Kidney (tissue), 14 donors: ENCODE measurements around the gene CILP2. TPM values are rescaled to one million over a fixed set of nuclear protein-coding genes. Genes with fewer than 3 reads are reported as not detected.

Experiments used
- DNase-seq, 5 donors: peaks; one replicate each; pipeline ENCODE4 v3.0.0-alpha.2; 2013 to 2020
- FAIRE-seq: peaks from 2 replicates; lab custom pipeline; 2012; peaks lifted over from hg19 to GRCh38; lab: Jason Lieb, UNC
- H3K27ac ChIP-seq, 2 donors: one replicate each; pipeline ENCODE4 v1.7.0; 2013; ENCODE audit warnings: low read depth in 2 of 2, low read length in 2 of 2, inconsistent platforms in 1 of 2
- H3K27me3 ChIP-seq: one replicate; pipeline ENCODE4 v1.7.1; 2013; ENCODE audit warnings: low read length, inconsistent platforms; ENCODE audit not compliant: control insufficient read depth, insufficient read depth
- H3K36me3 ChIP-seq, 3 donors: one replicate each; pipeline versions ENCODE4 v1.7.0 to v1.7.1; 2013; ENCODE audit warnings: low read length in 3 of 3, control low read depth in 1 of 3, inconsistent platforms in 1 of 3; ENCODE audit not compliant: insufficient read depth in 3 of 3, control insufficient read depth in 2 of 3
- H3K4me1 ChIP-seq, 3 donors: one replicate each; pipeline versions ENCODE4 v1.7.0 to v1.7.1; 2013; ENCODE audit warnings: low read length in 3 of 3, inconsistent platforms in 1 of 3, low read depth in 1 of 3; ENCODE audit not compliant: control insufficient read depth in 2 of 3, insufficient read depth in 2 of 3
- H3K4me3 ChIP-seq, 3 donors: one replicate each; pipeline versions ENCODE4 v1.7.0 to v1.8.1; 2013; ENCODE audit warnings: low read length in 3 of 3, control low read depth in 1 of 3, inconsistent platforms in 1 of 3
- H3K9ac ChIP-seq, 3 donors: one replicate each; pipeline versions ENCODE4 v1.7.0 to v1.7.1; 2013; ENCODE audit warnings: low read length in 3 of 3, control low read depth in 1 of 3, inconsistent platforms in 1 of 3
- H3K9me3 ChIP-seq, 3 donors: one replicate each; pipeline versions ENCODE4 v1.7.0 to v1.7.1; 2013; ENCODE audit warnings: low read length in 3 of 3, control low read depth in 1 of 3, inconsistent platforms in 1 of 3; ENCODE audit not compliant: control insufficient read depth in 2 of 3, insufficient read depth in 1 of 3
- intact Hi-C: fragments of 100-400 bp; cut with DNase I; formaldehyde crosslinking; loops from one replicate; pipeline ENCODE4 v1.11.1; 2022
- polyA plus RNA-seq: library from polyadenylated mRNA; stranded (reverse); fragments of 350-450 nt; fragmentation: Illumina TruSeq; extraction: RNeasy Lipid Tissue Mini Kit (QIAGEN cat#74804); gene quantifications from one replicate; pipeline ENCODE4 v1.2.3, GENCODE V29; 2014; ENCODE audit warnings: low read depth, low replicate concordance; ENCODE audit not compliant: insufficient read depth
- total RNA-seq: library from RNA; stranded (reverse); fragmentation: NEBNext Ultra II Directional; extraction: Animal tissue kit (Norgen Biotek cat#: 25700); gene quantifications from one replicate; pipeline ENCODE4 v1.2.1, GENCODE V29; 2021
- TF ChIP-seq, protein P1 (sequence below): IDR thresholded peaks from 3 replicates; pipeline ENCODE4 v1.5.1; 2012; ENCODE audit warnings: mild to moderate bottlenecking, moderate library complexity, borderline replicate concordance; ENCODE audit not compliant: insufficient read depth; ENCODE audit errors: extremely low read depth
- donor health status: control.
- donor health status: control.
- donor health status: control.
- donor health status: control.
- donor health status: control.
- donor health status: DM: yes; HTN: yes; CAD: no.
- donor health status: Normal renal cell carcinoma (clear cell type).

Gene CILP2
- total and polyA plus RNA-seq, 2 donors from 2014 or later = 0.41 TPM; not detected in 1

DNA sequence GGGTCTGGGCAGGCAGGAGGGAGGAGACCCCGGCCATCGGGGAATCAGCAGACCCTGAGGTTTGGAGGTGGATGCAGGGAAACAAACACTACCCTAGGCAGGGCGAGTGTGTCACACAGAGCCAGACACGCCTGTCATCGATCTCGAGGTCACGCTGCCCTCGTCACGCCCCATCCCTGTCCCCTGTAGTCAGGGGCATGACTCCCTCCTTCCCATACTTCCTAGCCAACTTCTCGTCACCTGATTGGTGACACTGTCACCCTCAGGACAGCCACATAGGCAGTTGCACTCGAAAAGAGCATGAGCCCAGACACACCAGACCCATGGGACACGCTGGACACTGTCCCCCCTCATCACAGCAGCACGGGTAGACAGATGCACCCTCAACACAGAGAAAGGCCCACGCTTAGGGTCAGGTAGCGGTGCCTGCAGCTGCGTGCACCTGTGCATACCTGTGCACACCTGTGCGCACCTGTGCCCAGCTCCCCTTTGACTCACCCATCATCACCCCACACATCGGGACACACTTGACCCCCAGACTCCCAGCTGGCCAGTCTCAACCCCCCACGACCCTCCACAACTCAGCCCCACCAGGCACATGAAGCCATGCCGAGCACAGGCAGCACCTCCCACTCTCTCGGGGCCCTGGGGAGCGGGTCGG is 11.9 kb downstream of the CILP2 start:
- TF ChIP-seq, protein P1, sequence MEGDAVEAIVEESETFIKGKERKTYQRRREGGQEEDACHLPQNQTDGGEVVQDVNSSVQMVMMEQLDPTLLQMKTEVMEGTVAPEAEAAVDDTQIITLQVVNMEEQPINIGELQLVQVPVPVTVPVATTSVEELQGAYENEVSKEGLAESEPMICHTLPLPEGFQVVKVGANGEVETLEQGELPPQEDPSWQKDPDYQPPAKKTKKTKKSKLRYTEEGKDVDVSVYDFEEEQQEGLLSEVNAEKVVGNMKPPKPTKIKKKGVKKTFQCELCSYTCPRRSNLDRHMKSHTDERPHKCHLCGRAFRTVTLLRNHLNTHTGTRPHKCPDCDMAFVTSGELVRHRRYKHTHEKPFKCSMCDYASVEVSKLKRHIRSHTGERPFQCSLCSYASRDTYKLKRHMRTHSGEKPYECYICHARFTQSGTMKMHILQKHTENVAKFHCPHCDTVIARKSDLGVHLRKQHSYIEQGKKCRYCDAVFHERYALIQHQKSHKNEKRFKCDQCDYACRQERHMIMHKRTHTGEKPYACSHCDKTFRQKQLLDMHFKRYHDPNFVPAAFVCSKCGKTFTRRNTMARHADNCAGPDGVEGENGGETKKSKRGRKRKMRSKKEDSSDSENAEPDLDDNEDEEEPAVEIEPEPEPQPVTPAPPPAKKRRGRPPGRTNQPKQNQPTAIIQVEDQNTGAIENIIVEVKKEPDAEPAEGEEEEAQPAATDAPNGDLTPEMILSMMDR = no peak
- DNase-seq (peak in 2 of 5 donors; percentile 45 to 60), FAIRE-seq (no peak)
- H3K27ac ChIP-seq = no peak overlapping the region
- H3K9me3 ChIP-seq = no peaks in the 10 kb centered on the region
- H3K9ac ChIP-seq = no peak overlapping the region
- no peak overlapping the region for H3K4me3 ChIP-seq
- H3K36me3 ChIP-seq = no peaks in the 10 kb centered on the region
- no peaks in the 10 kb centered on the region for H3K4me1 ChIP-seq
- no peaks in the 10 kb centered on the region for H3K27me3 ChIP-seq
- intact Hi-C loops = no loop called here

DNA sequence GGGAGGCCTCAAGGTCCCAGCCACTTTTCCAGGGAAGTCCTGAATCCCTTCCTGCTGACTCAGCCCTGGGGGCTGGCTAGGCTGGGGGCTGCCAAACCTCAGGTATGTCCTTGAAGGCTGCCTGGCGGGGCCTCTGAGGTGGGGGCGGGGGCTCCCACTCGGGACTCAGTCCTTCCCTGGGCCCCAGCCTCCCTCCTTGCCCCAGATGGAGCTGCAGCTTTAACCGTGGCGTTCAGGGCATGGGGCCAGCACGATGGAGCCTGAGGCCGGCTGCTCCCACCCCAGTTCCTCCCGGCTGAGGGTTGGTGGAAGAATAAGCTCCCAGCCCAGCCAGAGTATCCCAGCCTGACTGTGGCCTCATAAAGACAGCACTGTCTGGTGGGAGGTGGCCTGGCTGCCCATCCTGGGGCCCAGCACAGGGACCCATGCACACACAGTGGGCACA is 12.4 kb downstream of the CILP2 start:
- H3K9me3 ChIP-seq = no peaks in the 10 kb centered on the region
- no peaks in the 10 kb centered on the region for H3K27me3 ChIP-seq
- H3K4me3 ChIP-seq = no peak overlapping the region
- no peaks in the 10 kb centered on the region for H3K36me3 ChIP-seq
- FAIRE-seq = no peak
- H3K9ac ChIP-seq = no peak overlapping the region
- DNase-seq = no peak
- no peaks in the 10 kb centered on the region for H3K4me1 ChIP-seq
- no peak overlapping the region for H3K27ac ChIP-seq
- TF ChIP-seq, protein P1 = no peak
- intact Hi-C loops = no loop called here

DNA sequence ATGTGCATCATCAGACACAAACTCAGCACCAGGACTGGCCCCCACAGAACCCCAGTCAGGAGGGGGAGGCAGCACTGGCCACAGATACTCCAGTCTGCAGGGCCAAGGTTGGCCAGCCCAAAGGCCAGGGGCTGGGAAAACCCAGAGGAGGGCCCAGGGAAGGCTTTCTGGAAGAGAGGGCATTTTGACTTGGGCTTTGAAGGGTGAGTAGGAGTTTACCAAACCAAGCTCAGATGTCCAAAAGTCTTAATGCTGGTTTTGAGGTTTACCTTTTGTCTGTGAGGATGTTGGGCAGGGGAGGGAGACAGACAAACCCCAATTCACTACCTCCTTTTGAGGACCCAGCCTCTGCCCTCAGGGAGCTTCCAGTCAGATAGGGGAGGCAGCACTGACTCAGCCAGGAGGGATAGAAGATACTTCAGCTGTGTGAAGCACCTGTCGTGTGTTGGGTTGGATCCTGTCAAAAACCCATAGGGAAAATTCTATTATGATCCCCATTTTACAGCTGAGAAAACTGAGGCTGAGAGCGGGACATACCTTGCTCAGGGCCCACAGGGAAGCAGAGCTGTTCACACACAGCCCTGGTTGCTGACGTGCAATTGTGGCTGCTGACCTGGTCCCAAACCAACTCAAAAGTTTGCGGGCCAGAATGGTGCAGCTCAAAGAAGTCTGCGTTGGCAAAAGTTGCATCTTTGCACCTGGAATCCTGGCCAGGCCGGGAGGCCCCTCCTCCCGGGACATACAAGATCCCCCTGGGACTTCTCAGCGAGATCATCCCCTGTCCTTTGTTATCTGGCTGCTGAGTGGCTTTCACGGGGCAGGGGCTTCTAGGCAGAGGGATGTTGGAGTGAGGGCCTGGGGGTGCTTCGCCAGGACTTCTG is 13.1 kb downstream of the CILP2 start:
- DNase-seq = no peak
- Histone ChIP-seq H3K9ac (no peak overlapping the region), H3K27ac (no peak overlapping the region), H3K4me1 (no peaks in the 10 kb centered on the region), H3K36me3 (no peaks in the 10 kb centered on the region), H3K27me3 (no peaks in the 10 kb centered on the region), H3K4me3 (no peak overlapping the region), H3K9me3 (no peaks in the 10 kb centered on the region)
- TF ChIP-seq, protein P1 = no peak
- intact Hi-C loops = no loop called here
- no peak for FAIRE-seq
